ENCODE data around the gene OLIG1. TPM values are rescaled to one million over a fixed set of nuclear protein-coding genes. Genes with fewer than 3 reads are reported as not detected.

Gene OLIG1
- total and polyA plus RNA-seq, 2 experiments from 2014 or later = 0.65 TPM; not detected in 1

DNA sequence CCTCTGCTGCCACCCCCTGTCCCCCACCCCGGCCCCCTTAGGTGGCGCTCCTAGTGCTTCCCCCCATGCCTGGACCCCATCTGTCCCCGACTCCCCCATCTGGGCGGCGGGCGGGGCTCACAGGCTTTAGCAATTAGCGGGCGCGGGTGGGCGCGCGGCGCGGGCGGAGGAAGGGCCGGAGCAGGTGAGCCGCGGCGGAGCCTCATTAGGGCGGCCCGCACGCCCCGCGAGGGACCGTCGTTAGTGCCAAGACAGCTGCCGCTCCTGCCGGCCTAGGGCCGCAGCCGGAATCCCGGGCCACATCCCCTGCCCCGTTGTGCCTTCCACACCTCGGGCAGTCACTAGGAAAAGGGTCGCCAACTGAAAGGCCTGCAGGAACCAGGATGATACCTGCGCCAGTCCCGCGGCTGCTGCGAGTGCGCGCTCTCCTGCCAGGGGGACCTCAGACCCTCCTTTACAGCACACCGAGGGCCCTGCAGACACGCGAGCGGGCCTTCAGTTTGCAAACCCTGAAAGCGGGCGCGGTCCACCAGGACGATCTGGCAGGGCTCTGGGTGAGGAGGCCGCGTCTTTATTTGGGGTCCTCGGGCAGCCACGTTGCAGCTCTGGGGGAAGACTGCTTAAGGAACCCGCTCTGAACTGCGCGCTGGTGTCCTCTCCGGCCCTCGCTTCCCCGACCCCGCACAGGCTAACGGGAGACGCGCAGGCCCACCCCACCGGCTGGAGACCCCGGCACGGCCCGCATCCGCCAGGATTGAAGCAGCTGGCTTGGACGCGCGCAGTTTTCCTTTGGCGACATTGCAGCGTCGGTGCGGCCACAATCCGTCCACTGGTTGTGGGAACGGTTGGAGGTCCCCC, 36.6 kb upstream of the OLIG1 start:
- H3K27ac ChIP-seq = no peak overlapping the region
- no peak overlapping the region for H3K4me3 ChIP-seq
- no peaks in the 10 kb centered on the region for H3K9me3 ChIP-seq (ENCODE audit: low read depth)
- TF ChIP-seq, protein P1, sequence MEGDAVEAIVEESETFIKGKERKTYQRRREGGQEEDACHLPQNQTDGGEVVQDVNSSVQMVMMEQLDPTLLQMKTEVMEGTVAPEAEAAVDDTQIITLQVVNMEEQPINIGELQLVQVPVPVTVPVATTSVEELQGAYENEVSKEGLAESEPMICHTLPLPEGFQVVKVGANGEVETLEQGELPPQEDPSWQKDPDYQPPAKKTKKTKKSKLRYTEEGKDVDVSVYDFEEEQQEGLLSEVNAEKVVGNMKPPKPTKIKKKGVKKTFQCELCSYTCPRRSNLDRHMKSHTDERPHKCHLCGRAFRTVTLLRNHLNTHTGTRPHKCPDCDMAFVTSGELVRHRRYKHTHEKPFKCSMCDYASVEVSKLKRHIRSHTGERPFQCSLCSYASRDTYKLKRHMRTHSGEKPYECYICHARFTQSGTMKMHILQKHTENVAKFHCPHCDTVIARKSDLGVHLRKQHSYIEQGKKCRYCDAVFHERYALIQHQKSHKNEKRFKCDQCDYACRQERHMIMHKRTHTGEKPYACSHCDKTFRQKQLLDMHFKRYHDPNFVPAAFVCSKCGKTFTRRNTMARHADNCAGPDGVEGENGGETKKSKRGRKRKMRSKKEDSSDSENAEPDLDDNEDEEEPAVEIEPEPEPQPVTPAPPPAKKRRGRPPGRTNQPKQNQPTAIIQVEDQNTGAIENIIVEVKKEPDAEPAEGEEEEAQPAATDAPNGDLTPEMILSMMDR (IDR thresholded peaks at IDR 0.05; ENCODE audit: low read depth, low read length) = no peak
- H3K4me1 ChIP-seq (ENCODE audit: low read depth) = peaks cover 5% of the 10 kb centered on the region
- no peaks in the 10 kb centered on the region for H3K36me3 ChIP-seq
- peaks cover 100% of the 10 kb centered on the region for H3K27me3 ChIP-seq
- no peak for DNase-seq (ENCODE audit: low read depth in 1 of 2, low spot score in 1 of 2)

DNA sequence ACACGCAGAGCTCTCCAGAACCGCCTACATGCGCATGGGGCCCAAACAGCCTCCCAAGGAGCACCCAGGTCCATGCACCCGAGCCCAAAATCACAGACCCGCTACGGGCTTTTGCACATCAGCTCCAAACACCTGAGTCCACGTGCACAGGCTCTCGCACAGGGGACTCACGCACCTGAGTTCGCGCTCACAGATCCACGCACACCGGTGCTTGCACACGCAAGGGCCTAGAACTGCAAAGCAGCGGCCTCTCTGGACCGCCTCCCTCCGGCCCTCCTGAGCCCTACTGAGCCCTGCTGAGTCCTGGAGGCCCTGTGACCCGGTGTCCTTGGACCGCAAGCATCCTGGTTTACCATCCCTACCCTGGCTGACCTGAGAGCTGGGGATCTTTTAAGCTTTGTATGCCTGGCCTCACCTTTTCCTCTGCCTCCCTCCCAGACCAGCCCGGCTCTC, 36.0 kb upstream of the OLIG1 start:
- Histone ChIP-seq H3K4me3 (no peak overlapping the region), H3K27ac (no peak overlapping the region), H3K4me1 (ENCODE audit: low read depth) (peaks cover 3% of the 10 kb centered on the region), H3K9me3 (ENCODE audit: low read depth) (no peaks in the 10 kb centered on the region), H3K36me3 (no peaks in the 10 kb centered on the region), H3K27me3 (peaks cover 100% of the 10 kb centered on the region)
- no peak for DNase-seq (ENCODE audit: low read depth in 1 of 2, low spot score in 1 of 2)
- TF ChIP-seq, protein P1 (IDR thresholded peaks at IDR 0.05; ENCODE audit: low read depth, low read length) = no peak

DNA sequence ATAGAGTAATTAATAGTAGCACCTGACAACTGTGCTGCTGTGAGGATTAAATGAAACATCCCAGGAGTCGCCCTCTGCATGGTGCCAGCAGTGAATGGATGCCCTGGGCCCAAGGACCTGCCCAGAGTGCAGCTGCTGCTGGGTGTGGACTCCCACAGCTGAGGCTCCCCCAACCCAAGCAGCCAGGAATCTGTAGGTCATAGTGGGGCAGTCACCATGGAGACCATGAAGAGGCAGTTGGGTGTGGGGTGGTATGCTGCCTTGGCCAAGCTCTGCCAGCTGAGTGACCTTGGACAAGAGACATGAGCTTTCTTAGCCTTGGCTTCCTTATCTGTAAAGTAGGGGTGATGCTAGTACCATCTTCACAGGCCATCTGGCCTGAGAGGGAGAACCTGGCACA, 34.8 kb upstream of the OLIG1 start:
- Histone ChIP-seq H3K36me3 (no peaks in the 10 kb centered on the region), H3K9me3 (ENCODE audit: low read depth) (no peaks in the 10 kb centered on the region), H3K4me3 (no peak overlapping the region), H3K4me1 (ENCODE audit: low read depth) (no peaks in the 10 kb centered on the region), H3K27me3 (peaks cover 98% of the 10 kb centered on the region), H3K27ac (no peak overlapping the region)
- DNase-seq (ENCODE audit: low read depth in 1 of 2, low spot score in 1 of 2) = no peak
- TF ChIP-seq, protein P1 (IDR thresholded peaks at IDR 0.05; ENCODE audit: low read depth, low read length) = no peak

GRCh38 chr21:33036430-33037162, 33.3 kb upstream of the OLIG1 start:
- no peaks in the 10 kb centered on the region for H3K36me3 ChIP-seq
- no peaks in the 10 kb centered on the region for H3K9me3 ChIP-seq (ENCODE audit: low read depth)
- no peak overlapping the region for H3K4me3 ChIP-seq
- H3K4me1 ChIP-seq (ENCODE audit: low read depth) = no peaks in the 10 kb centered on the region
- H3K27ac ChIP-seq = no peak overlapping the region
- peaks cover 98% of the 10 kb centered on the region for H3K27me3 ChIP-seq
- DNase-seq (ENCODE audit: low read depth in 1 of 2, low spot score in 1 of 2) = peak in 1 of 2 donors; percentile 67
- TF ChIP-seq, protein P1 (IDR thresholded peaks at IDR 0.05; ENCODE audit: low read depth, low read length) = no peak

DNA sequence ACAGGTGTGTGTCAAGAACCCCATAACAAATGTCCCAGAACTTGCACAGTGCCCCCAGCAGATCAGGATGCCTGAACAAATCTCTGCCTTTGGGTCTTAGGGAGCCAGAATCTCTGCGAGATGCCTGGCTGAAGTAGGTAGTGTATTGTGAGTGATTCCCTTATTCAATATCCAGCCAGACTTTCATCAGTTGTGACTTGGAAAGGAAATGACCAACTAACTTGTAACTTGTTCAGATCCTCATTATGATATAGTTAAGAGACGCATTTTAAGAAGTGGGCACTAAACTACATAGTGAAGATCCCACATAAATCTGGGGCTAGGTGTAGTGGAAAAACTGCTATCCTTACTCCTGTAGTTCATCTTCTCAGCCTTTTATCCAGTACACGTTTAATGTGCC, 32.4 kb upstream of the OLIG1 start:
- Histone ChIP-seq H3K9me3 (ENCODE audit: low read depth) (no peaks in the 10 kb centered on the region), H3K27ac (no peak overlapping the region), H3K4me1 (ENCODE audit: low read depth) (no peaks in the 10 kb centered on the region), H3K4me3 (no peak overlapping the region), H3K36me3 (no peaks in the 10 kb centered on the region), H3K27me3 (peaks cover 98% of the 10 kb centered on the region)
- TF ChIP-seq, protein P1 (IDR thresholded peaks at IDR 0.05; ENCODE audit: low read depth, low read length) = no peak
- DNase-seq (ENCODE audit: low read depth in 1 of 2, low spot score in 1 of 2) = no peak

Data from cardiac muscle cell (in vitro differentiated cells and primary cell).